GM12892 (cell line): ENCODE data around the gene ST3GAL3. TPM values are rescaled to one million over a fixed set of nuclear protein-coding genes. Genes with fewer than 3 reads are reported as not detected.

Experiments
- DNase-seq: peaks from one replicate; pipeline ENCODE4 v3.0.0; 2011; ENCODE audit not compliant: insufficient read length
- FAIRE-seq: peaks from 2 replicates; lab custom pipeline; 2011; peaks lifted over from hg19 to GRCh38; lab: Jason Lieb, UNC
- POLR2A ChIP-seq: IDR thresholded peaks from 2 replicates; pipeline ENCODE4 v1.6.1; 2011; ENCODE audit warnings: low read depth, low read length, control low read depth
- POLR2AphosphoS5 ChIP-seq: IDR thresholded peaks from 2 replicates; pipeline ENCODE4 v1.6.1; 2011; ENCODE audit warnings: low read depth, low read length, control low read depth
- TAF1 ChIP-seq: IDR thresholded peaks from 2 replicates; pipeline ENCODE4 v1.6.1; 2011; ENCODE audit warnings: low read depth, mild to moderate bottlenecking, control low read depth, low read length, borderline replicate concordance
- polyA plus RNA-seq: library from polyadenylated mRNA; unstranded; fragments of >200 nt; gene quantifications from one replicate; pipeline ENCODE4 v1.2.1, GENCODE V29; 2012; ENCODE audit warnings: missing spikeins, inconsistent platforms; ENCODE audit not compliant: missing spikeins

Gene ST3GAL3, protein sequence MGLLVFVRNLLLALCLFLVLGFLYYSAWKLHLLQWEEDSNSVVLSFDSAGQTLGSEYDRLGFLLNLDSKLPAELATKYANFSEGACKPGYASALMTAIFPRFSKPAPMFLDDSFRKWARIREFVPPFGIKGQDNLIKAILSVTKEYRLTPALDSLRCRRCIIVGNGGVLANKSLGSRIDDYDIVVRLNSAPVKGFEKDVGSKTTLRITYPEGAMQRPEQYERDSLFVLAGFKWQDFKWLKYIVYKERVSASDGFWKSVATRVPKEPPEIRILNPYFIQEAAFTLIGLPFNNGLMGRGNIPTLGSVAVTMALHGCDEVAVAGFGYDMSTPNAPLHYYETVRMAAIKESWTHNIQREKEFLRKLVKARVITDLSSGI
- 16.3 TPM for polyA plus RNA-seq

DNA sequence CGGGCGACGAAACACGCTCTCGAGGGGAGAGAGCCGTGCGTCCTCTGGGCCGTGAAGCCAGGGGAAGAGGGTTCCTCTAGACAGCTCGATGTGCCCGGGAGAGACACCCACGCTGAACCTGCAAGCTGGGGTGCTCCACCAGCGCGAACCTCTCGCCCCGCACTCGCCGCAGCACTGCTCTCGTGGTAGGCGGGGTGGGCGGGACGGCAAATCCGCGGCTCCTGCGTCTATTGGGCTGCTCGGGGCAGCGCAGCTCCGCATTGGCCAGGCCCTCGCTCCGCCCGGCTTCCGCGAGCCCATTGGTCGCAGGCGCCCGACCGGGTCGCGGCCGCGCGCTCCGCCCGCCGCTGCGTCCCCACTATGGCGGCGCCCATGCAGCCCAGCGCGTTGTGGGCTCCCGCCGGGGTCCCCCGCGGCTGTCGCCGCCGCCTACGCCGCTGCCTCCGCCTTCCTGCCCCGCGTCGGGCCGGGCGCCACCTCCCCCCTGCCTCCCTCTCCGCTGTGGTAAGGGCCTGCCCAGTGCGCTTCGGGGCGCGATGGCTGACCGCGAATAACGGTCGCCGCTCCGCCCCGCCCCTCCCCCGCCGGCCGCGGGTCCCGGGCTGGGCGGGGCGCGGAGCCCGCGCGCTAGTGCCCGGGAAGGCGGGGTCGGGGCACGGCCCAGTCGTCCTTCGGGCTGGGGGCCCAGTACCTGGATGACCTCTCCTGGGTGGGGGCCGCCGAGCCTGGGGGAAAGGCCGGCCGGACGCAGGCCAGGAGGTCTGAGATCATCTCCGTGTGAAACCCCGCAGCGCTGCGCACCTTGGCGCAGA, at the start of gene ST3GAL3:
TSS of gene ST3GAL3 (plus strand) at position 347 of the 812 bp plus-strand sequence. CDS start 28,727 bp downstream, outside the sequence.
- TF ChIP-seq POLR2A (peak; percentile 98), POLR2AphosphoS5 (peak; percentile 98), TAF1 (peak; percentile 93)
- peak; percentile 95 for FAIRE-seq
- peak; percentile 92 for DNase-seq

DNA sequence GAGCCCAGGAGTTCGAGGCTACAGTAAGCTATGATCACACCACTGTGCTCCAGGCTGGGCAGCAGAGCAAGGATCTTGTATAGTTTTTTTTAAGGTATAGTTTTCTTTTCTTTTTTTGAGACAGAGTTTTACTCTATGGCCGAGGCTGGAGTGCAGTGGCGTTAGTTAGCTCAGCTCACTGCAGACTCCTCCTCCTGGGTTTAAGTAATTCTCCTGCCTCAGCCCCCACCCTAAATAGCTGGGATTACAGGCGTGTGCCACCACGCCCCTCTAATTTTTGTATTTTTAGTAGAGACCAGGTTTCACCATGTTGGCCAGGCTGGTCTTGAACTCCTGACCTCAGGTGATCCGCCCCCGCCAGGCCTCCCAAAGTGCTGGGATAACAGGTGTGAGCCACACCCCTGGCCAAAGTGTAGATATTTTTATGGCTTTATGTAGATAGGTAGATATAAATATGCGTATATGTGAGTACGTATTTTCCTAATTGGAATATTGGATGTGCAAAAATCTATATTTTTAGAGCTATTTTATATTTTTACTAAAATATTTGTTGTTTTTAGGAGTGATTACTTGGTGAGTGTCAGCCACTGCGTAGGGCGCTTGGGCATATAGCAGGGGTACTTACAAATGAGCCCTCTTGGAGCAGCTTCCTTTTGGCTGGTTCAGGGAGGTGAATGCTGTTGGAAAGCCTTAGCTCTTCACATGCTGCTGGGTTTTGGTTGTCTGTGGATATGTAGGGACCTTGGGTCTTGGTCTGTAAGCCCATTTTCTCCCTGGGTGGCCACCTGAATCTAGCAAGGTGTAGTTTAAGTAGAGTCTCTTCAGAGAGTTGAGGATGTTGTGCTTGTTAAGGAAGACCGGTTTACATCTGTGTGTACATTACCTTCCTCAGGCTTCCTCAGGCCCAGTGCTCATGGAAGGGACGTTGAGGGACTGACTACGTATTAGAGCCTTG, 47.8 kb upstream of the ST3GAL3 start:
- FAIRE-seq (no peak), DNase-seq (no peak)
- TF ChIP-seq POLR2AphosphoS5, result no peak
- TF ChIP-seq TAF1, result no peak
- no peak for TF ChIP-seq POLR2A

DNA sequence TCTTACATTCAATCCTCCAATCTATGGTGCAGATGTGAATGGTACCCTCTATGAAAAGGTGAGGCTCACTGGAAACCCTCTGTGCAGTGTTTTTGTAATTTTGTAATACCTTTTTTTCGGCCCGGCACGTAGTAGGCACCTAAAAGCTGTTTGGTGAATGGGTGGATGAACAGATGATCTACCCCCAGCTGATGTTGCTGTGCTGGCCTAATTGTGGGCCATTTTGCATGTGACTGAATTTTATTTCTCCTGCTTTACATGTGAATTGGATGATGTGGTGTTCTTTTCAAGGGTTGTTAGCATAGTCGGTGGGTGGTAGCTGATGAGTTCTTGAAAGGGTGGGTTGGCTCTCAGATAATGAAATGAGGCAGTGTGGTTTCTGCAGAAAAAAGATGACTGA, 47.0 kb upstream of the ST3GAL3 start:
- TF ChIP-seq POLR2A (no peak), POLR2AphosphoS5 (no peak)
- FAIRE-seq (no peak), DNase-seq (no peak)

DNA sequence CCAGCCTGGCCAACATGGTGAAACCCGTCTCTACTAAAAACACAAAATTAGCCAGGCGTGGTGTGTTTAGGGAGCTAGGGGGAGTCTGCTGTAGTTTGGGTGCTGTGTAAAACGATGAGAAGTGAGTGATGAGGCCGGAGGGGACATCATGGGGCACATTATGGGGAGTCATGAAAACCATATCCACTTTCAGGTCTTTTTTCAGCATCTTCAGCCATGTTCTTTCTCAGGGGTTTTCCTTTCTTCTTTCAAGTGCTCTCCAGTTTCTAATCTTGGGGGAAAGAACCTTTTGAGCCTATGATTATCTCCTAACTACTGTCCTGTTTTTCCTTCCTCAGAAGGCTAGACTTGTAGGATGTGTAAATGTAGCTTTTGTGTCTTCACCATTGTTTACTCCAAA, 43.0 kb upstream of the ST3GAL3 start:
- FAIRE-seq (no peak), DNase-seq (no peak)
- TF ChIP-seq POLR2AphosphoS5 (no peak), TAF1 (no peak), POLR2A (no peak)

DNA sequence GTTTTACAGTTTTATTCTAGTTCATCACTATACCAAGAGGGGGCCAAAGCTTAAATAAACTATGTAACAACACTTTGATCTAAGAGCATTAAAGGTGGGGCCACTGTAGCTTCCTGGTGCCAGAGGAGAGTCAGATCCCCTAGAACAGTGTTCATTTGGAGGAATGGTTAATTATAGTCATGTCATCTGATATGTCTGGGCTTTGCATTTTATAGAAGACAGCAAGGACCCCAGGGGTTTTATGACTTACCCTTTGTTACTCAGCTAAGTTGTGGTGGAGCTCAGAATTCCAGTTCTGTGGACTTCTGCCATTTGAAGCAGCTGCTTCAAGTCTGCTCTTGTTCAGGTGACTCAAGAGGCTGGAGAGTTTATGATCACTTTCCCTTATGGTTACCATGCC, 40.7 kb upstream of the ST3GAL3 start:
- DNase-seq, result no peak
- TF ChIP-seq POLR2A, result no peak
- no peak for TF ChIP-seq POLR2AphosphoS5
- TF ChIP-seq TAF1, result no peak
- no peak for FAIRE-seq

DNA sequence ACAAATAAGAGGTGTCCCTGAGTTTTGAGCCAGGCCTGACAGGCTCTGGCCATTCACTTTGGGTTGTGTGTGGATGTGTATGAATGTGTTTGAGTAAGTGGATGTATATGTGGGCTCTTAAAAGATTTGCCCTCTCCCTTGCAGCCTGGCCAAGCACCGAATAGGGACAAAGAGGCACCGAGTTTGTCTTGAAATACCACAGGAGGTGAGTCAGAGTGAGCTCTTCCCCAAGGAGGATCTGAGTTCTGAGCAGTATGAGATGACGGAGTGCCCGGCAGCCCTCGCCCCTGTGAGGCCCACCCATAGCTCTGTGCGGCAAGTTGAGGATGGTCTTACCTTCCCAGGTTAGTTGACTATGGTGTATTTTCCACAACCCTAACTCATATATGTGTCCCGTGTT, 38.4 kb upstream of the ST3GAL3 start:
- FAIRE-seq (no peak), DNase-seq (no peak)
- no peak for TF ChIP-seq POLR2AphosphoS5
- TF ChIP-seq TAF1, result no peak
- TF ChIP-seq POLR2A, result no peak

DNA sequence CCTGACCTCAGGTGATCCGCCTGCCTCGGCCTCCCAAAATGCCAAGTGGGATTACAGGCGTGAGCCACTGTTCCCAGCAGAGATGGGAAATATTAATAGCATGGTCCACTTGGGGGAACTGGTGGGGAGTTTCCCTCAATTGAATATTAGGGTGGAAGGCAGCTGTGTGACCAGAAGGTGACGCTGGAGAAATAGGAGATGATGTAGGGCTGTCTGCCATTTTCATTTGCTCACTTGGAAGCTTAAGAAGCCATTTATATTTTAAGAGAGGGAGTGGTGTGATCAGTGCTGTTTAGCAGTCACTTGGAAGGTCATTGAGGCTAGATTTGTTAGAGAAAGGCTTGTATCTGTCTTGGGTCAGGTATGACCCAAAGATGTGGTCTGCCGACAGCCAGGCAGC, 37.5 kb upstream of the ST3GAL3 start:
- no peak for TF ChIP-seq TAF1
- TF ChIP-seq POLR2A, result no peak
- DNase-seq, result no peak
- FAIRE-seq, result no peak

DNA sequence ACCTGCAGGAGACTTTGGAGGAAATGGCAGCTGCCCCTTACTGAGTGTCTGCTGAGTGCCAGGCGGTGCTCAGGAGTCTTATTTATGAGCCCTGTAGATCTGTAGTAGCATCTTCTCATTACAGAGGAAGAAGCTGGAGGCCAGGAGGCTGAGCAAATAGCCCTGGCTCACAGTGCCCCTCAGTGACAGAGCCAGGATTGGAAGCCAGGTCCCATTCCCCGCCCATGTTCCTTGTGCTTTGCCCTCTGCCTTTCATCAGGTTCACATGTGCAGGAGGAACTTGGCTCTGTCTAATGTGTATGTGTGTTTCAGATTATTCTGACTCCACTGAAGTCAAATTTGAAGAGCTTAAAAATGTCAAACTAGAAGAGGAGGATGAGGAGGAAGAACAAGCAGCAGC, 36.1 kb upstream of the ST3GAL3 start:
- FAIRE-seq (no peak), DNase-seq (no peak)
- TF ChIP-seq POLR2AphosphoS5, result no peak
- TF ChIP-seq TAF1, result no peak
- TF ChIP-seq POLR2A, result no peak

DNA sequence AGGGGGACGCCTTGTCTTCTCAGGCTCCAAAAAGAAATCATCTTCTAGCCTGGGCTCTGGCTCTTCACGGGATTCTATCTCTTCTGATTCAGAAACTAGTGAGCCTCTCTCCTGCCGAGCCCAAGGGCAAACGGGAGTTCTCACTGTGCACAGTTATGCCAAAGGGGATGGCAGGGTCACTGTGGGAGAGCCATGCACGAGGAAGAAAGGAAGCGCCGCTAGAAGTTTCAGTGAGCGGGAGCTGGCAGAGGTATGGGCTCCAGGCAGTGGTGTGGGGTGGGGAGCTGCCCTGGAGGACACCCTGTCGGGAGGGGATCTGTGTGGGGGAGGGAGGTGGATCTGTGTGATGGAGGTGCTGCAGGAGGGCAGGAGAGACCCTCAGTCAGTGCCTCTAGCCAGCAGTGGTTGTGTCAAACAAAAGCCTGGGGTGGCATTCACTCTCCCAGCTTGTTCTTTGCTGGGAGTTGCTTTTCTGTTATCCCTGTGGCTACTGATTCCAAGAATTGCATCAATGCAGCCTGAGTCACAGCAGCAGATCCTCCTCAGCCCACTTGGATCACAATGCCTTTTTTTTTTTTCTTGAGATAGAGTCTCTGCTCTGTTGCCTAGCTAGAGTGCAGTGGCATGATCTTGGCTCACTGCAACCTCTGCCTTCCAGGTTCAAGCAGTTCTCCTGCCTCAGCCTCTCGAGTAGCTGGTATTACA, 35.6 kb upstream of the ST3GAL3 start:
- DNase-seq (no peak), FAIRE-seq (no peak)

DNA sequence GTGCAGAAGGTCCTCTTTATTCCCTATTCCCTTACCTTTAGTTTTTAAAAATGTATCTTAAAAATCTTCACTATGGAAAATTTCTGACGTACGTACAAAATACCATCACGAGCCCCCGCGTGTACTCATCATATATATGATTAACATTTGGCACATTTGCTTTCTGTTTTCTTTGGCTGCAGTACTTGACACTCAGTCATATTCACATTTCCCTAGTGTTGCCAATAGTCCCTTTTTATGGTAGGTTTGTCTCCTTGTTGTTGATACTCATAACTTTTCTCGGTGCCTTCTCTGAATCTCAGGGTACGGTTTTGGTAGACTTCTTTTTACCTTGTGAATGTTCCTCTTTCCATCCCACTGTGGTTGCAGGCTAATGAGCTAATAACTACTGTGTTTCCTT, 34.1 kb upstream of the ST3GAL3 start:
- FAIRE-seq, result no peak
- DNase-seq, result no peak
- TF ChIP-seq POLR2AphosphoS5 (no peak), TAF1 (no peak), POLR2A (no peak)

More for the DNA sequence above, 35.6 kb upstream of the ST3GAL3 start:
- TF ChIP-seq POLR2AphosphoS5 (no peak), POLR2A (no peak)

DNA sequence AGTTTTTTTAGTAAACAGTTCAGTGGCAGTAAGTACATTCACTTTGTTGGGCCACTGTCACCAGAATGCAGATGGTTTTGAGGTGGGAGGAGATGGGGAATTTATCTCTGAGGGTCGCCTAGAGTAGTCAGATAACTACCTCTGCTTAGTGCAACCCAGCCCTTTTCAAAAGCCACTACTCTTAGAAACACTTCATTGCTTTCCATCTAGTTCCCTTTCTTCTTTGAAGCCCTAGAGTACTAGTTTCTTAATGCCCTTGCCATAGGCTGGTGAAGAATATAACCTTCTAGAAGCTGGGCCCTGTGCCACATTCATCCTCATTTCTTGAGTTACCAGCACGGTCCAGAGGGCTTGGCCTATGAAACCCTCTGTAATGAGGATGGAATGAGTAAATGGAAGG, 28.4 kb upstream of the ST3GAL3 start:
- no peak for DNase-seq
- no peak for FAIRE-seq
- no peak for TF ChIP-seq POLR2A
- no peak for TF ChIP-seq POLR2AphosphoS5
- no peak for TF ChIP-seq TAF1

DNA sequence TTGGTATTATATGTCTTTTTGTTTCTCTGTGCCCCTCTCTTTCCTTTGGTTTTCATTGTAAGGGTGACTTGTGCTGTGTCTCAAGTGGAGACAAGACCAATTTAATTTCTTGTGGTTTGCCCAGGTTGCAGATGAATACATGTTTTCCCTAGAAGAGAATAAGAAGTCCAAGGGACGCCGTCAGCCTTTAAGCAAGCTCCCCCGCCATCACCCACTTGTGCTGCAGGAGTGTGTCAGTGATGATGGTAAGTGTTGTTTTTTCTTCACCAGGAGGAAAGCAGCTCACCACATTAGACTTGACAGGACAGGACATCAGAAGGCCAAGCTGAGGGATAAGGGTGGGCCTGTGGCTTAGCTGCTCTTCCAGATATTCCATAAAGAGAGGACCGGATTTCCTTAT, 23.8 kb upstream of the ST3GAL3 start:
- TF ChIP-seq TAF1 (no peak), POLR2AphosphoS5 (no peak), POLR2A (no peak)
- FAIRE-seq, result no peak
- no peak for DNase-seq
